ENCODE data around the gene HPCA.

DNA sequence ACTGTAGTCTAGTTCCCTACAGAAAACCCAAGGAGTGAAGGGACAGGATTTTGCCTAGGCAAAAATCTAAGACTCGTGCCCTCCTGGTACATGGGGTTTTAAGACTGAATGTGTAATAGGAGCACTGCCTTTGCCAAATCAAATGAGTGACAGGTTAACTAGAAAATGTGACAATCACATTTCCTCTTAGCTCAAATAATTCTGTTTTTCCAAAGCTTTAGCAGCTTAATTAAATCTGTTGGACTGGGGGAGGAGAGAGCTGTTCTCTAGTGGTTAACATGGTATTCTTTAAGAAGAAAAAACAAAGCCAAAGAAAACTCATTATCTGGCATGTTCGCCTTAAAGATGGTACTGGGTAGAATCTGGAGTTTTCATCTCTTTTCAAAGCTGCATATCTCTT lies 28.2 kb upstream of the HPCA start:
- TF ChIP-seq, protein P1, sequence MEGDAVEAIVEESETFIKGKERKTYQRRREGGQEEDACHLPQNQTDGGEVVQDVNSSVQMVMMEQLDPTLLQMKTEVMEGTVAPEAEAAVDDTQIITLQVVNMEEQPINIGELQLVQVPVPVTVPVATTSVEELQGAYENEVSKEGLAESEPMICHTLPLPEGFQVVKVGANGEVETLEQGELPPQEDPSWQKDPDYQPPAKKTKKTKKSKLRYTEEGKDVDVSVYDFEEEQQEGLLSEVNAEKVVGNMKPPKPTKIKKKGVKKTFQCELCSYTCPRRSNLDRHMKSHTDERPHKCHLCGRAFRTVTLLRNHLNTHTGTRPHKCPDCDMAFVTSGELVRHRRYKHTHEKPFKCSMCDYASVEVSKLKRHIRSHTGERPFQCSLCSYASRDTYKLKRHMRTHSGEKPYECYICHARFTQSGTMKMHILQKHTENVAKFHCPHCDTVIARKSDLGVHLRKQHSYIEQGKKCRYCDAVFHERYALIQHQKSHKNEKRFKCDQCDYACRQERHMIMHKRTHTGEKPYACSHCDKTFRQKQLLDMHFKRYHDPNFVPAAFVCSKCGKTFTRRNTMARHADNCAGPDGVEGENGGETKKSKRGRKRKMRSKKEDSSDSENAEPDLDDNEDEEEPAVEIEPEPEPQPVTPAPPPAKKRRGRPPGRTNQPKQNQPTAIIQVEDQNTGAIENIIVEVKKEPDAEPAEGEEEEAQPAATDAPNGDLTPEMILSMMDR (IDR thresholded peaks at IDR 0.05): no peak
- no peak for TF ChIP-seq POLR2A (IDR thresholded peaks at IDR 0.05)

Data from heart left ventricle (tissue), 13 donors.